GM21619 (cell line): ENCODE data around the gene LTBR.
A peak's percentile ranks its signal among the peaks of the same experiment; 100 is the strongest.

ENCODE experiments used
- ATAC-seq: cut with Tn5 transposase; IDR thresholded peaks from one replicate; pipeline ENCODE4 v1.9.1; 2021; ENCODE audit not compliant: unreplicated experiment

The LTBR gene

DNA sequence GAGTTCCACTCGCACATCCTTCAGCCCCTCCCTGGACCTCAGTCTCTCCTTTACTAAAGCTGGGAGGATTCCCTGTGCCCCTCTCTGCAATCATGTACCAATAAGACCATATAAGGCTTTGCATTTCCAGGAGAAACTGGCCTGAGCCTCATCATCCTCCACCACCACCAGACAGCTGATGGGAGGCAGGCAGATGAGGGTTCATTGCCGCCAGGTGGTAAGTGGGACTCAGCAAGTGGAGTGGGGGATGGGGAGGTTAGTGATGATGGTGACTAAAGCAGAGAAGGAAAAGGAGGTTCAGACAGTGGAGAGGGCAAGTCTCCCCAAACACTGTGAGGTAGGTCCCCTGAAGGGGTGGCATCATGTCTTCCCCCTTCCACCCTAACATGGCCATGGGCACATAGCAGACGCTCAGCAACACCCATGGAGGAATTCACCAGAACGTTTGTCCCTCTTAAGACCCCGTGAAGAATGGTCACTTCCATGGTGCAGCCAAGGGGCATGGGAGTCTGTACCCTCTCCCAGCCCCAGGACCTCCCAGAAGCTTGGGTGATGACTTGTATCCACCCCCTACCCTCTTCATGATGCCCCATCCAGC, 37.6 kb upstream of the LTBR start:
- ATAC-seq: no peak

DNA sequence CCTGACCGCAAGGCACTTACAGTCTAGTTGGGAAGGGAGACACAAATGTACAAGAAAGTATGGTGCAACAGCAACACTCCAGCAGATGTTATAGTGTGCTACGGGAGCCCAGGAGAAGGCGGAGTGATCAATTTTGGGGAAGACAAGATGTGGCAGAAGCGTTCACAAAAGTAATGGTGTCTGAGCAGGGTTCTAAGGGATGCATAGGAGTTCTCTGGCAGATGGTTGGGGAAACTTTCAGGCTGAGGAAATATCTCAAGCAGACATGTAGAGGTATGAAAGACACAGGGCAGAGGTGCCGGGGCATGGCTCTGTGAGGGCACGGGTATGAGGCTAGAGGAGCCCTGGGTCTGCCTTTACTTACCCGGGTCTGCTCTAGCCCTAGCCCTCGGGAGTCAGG, 37.0 kb upstream of the LTBR start:
- ATAC-seq: no peak

DNA sequence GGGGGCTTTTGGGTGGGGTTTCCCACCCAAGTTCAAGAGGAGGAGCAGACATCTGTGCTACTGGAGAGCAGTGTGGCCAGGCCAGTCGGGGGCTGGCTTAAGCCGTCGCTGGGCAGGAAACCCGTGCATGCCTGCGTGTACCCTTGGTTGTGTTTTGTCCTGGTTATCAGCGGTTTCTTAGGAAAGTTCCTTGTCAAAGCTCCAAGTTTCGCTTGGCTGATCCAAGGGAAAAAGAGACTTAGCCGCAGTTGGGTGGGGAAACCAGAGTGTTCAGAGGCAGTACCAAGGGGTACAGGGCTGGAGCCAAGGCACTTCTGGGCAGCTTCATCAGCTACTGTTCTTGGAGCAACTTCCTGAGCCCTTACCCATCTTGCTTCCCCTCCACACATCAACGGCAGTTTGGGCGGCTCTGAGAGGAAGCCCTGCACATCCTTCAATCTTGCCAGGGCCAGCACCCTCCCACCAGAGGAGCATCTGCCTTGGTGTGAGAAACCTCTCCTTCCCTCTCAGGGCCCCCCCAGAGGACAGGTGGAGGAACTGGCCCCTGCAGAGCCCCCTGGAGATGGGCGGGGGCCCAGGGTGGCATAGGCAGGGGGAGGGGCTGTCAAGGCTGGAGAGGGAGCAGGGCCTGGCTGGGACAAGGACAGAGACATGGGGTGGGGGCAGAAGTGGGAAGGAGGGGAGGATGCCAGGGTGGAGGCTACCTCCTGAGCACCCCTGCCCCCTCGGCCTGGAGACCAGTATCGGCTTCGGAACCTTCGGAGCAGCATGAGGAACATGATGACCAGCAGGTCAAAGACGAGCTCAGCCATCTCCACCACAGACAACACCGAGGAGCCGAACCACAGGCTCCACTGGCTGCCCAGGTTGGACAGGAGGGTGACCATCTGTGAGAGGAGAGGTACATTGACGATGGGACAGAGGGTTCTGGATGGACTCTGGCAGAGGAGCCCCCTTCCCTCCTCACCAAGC, 36.3 kb upstream of the LTBR start:
- no peak for ATAC-seq

DNA sequence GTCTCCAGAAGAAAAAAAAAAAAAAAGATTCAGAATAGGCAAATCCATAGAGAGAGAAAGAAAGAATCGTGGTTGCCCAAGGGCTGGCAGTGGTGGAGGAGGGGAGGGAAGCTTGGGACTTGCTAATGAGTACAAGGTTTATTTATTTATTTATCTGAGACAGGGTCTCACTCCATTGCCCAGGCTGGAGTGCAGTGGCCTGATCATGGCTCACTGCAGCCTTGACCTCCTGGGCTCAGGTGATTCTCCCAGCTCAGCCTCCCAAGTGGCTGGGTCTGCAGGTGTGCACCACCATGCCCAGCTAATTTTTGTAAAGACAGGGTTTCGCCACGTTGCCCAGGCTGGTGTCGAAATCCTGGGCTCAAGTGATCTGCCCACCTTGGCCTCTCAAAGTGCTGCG, 32.3 kb upstream of the LTBR start:
- ATAC-seq: no peak

DNA sequence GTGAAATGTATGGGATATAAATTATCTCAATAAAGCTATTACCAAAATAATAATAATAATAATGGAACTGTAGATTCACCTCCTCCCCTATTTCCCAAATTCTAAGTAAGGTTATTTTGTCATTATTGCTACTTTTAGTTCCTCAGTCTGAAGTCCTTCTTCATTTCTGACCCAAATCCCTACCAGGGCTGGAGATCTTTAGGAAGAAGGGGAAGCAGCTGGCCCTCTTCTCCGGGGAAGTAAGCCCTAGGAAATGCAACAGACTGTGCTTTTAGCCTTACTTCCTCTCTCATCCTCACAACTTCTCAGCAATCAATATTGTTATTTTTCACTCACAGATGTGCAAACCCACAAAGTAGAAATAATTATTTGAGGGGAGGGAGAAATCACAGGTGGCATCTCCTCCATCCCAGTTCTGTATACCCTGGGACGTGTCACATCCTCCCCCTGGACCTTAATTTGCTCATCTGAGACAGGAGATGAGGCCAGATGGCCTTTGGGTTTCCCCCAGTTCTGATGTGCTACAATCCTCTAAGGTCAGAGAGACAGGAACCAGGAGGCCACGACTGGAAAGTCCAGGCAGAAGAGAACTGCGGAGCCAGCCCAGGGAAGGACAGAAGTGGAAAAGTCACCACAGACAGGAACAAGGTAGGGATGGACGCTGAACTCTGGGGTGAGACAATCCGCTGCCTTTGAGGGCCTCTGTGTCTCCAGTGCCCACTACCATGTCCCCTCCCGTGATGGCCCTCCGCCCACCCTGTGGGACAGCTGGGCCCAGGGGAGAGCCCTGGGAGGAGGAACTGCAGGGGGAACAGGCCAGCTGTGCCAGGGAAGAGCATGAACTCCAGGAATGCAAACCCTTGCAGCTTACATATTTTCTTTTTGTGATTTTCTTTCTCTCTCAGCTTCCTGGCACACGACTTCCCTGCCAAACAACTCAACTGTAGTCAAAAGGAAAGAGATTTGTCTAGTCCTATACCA, 31.5 kb upstream of the LTBR start:
- ATAC-seq: no peak

DNA sequence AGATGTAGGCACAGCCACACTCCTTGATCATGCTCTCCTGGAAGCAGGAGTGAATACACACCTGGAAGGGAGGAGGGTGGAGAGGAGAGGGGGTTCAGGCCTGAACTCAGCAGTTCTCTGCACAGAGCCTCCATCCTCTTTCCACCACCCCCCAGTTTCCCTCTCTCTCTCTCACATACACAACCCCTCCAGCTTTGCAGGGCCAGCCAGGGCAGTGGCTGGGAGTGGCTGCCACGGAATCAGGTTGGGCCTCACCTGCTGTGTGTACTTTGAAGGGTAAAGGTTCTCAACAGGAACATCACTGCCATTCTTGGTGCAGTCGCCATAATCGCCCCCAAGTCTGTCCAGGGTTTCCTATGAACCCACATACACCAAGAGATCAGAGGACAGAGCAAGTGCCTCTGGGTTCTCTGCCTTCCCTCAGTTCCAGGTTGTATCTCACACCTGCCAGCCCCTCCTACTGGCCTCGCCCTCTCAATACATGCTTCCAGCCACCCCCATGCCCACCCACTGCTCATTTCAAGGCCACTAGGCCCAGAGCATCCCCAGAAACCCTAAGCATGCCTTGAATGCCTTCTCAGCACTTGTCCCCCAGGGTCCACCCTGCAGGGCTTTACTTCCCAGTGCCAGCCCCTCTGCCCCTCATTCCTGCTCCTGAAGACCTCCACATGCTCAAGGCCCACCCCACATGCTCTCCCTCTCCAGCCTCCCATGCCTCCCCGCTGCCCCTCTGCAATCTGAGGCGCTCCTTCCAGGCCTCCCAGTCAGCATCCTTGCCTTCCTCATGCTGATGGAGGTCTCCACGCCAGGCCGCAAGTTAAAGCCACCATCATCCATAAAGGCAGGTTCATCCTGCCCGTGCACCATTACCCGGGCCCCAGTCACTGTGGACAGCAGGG, 29.2 kb upstream of the LTBR start:
- ATAC-seq: no peak

DNA sequence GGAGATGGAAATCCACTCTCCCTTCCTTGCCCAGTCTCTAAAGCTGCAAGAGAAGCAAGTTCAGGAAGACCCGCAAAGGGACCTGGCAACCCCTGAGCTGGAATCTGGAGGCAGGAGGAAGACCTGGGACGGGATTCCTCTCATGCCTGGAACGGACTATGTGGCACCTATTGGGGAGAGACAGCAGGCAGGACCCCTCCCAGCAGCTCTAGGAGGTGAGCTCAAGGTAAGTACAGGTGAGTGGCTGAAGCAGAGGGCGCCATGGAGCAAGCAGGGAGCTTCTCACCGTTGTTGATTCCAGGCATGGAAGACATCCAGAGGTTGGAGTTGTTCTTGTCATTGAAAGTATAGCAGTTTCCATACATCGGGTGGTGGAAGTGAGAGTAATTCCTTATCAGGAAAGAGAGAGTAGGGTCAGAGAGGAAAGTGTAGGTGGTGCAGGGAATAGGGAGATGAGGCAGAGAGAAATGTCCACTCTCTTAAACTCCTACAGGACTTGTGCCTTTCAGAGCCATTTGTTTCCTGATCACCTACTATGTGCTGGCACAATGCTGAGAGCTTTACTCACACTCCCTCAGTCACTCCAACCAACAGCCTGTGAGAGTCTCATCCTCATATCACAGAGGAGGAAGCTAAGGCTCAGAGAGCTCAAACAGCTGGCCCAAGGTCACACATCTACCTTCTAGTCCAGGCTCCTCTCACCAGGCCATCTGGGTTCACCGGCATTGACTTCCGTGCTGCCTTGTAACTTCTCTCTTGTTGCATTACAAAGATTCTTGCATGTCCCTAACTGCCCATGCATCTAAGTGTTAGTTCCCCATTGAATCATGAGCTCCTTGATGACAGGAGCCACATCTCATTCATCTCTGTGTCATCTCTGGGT, 28.2 kb upstream of the LTBR start:
- no peak for ATAC-seq

DNA sequence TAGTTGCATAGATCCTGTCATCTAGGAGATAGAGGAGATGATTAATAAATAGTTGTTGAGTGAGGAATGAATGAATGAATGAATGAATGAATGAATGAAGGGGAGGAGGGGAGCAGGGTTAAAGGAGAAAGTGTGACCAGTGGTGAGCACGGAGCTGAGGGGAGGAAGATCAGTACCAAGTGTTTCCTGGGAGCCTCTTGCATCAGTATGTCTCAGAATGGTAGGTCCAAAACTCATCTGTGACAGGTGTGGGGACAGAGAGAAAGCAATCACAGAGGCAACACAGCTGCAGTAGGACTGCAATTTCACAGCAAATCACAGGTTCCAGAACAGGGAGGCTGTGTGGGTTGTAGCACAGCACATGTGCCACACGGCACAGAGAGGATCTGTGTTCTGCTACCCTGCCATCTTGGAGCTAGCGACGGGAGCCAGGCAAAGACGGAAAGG, 27.6 kb upstream of the LTBR start:
- ATAC-seq: no peak

DNA sequence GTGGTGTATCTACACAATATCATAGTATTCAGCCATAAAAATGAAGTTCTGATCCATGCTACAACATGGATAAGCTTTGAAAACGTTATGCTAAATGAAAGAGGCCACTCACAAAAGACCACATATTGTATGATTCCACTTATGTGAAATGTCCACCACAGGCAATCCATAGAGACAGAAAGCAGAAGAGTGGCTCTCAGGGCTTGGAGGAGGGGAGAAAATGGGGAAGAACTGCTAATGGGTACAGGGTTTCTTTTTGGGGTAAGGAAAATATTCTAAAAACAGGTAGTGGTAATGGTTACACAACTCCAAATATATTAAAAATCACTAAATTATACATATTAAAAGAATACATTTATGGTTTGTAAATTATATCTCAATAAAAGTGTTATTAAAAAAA, 25.1 kb upstream of the LTBR start:
- ATAC-seq: no peak

DNA sequence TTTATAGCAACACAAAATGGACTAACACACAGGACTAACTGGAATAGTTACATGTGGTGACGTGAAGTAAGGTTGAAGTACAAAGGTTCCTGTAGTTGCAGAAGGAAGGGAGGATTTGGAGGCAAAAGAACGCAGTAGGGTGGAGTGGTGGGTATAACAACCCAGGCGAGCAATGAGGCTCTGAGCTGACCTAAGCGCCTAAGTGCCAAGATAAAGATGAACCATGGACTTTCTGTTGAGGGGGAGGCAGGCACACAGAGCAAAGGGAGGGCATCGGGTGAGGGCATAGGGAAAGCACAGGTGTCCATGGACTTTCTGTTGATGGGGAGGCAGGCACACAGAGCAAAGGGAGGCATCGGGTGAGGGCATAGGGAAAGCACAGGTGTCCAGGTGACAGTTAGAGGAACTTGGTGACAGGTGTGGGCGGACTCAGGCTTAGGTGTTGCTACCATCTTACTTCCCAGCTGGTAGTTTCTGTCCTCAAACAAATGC, 23.8 kb upstream of the LTBR start:
- no peak for ATAC-seq

DNA sequence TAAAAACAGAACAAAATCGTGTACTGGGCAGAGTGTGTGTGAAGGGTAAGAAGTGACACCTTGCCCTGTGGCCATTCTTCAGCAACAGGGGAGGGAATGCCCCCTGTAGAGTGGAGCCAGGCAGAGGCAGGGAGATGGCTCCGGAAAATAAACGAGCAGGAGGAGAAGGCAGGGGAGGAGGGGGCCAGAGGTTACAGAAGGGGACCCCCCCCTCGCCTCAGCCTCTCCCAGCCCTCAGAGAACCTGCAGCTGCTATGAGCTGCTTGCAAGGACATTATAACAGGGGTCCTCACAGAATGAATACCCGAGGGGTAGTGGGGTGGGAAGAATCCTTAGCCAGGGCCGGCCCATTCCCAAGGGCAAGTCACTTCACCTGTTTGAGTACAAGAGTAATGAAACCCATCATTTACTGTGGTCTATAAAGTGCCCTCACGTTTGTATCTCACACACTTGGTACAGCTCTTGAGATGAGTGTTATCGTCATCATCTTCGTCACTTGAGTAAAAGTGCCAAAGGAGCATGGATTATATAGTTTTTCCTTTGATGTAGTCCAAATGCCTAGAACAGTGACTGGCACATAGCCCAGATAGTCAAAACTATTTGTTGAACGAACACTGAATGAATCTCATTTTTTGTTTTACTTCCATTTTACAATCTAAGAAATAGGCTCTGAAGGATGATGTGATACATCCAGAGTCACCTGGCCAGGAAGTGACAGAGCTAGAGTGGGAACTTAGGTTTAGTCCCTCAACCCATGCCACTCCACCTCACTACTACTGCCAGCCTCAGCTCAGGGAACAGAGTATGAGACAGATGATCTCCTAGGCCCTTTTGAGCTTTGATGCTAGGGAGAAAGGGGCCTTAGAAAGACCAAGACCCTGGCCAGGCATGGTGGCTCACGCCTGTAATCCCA, 23.1 kb upstream of the LTBR start:
- ATAC-seq: no peak

DNA sequence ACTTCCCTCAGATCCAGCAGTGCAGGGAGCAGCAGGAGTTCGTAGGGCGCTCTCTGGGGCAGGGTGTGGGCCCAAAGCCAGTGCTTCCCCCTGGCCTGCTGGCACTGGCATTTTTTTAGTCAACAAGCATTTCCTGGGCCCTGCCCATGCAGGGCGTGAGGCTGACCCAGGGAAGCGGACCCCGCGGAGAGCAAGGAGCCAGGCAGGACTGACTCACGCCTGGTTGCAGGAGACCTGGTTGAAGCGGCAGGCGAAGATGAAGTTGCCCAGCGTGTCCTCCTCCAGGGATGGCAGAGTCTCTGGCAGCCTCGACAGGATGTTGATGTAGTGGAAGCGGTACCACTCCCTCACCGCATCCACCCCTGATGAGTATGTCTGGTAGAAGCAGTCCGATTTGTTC, 22.1 kb upstream of the LTBR start:
- no peak for ATAC-seq

DNA sequence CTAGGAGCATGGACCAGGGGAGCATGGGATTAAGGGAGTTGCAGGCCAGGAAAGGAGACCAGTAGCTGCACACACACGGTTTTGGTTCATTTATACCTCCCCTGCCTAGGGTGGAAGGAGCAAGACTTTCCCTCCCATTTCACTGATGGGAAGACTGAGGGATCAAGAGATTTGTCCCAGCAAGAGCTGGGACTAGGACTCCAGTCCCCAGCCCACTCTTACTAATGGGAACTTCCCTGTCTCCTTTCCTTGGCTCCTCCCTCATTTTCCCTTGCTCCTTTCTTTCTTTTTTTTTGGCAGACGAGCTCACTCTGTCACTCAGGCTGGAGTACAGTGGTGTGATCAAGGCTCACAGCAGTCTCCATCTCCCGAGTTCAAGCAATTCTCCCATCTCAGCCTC, 21.6 kb upstream of the LTBR start:
- ATAC-seq: no peak

DNA sequence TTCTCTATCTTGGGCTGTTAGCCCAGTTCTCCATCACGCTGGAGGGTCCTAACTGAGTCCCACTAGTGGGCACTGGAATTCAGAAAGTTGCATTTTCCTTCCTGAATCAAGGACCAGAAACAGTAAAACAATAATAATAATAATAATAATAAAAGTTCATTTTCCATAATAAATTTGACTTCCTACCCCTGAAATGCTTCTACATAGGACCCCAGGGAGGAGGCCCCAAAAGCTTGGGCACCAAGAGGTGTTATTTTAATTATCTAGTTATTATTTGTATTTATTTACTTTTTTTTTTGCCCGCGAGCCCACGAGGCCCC, 21.0 kb upstream of the LTBR start:
- no peak for ATAC-seq

DNA sequence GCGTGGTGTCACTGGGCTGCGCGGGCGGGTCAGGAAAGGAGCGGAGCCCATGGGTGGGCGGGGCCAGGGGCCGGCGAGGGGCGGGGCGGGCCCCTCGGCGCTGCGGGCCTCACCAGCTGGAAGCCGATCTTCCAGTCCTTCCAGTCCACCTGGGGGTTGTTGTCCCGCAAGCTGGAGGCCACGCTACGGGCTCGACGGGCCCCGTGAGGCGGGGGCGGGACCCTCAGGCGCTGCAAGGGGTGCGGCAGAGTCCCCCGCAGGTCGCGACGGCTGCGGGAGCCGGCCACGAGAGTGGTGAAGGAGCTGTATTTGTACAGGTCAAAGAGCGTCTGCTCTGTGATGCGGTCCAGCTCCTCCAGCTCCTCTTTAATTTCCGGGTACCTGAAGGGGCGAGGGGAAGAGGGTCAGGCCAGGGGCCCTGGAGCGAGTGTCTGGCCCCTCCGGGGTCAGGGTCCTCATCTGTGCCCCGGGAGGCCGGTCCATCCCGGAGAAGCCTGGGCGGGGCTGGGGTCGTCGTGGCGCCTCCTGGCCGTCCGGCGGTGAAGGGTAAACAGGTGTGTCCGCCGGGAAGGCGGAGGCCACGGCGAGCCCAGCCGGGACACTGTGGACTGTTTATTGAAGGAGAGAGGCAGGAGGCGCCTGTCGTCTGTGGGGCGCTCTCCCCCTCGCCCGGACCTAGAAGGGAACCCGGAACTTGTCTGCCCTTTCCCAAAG, 20.5 kb upstream of the LTBR start:
- no peak for ATAC-seq

DNA sequence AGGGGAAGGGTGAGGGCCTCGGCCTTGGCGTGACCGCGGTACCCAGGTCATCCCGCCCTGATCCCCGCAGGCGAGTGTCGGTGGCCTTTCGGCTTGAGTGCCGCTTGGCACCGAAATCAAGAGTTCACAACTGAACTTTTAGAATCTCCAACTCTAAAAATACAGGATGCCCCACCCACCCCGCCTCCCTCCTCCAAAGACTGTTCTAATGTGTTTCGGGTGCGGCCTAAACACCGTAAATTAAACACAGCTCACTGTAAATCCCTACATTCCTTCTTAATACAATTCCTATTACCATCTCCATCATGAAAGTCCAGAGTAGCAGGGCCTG, 20.0 kb upstream of the LTBR start:
- ATAC-seq: no peak

DNA sequence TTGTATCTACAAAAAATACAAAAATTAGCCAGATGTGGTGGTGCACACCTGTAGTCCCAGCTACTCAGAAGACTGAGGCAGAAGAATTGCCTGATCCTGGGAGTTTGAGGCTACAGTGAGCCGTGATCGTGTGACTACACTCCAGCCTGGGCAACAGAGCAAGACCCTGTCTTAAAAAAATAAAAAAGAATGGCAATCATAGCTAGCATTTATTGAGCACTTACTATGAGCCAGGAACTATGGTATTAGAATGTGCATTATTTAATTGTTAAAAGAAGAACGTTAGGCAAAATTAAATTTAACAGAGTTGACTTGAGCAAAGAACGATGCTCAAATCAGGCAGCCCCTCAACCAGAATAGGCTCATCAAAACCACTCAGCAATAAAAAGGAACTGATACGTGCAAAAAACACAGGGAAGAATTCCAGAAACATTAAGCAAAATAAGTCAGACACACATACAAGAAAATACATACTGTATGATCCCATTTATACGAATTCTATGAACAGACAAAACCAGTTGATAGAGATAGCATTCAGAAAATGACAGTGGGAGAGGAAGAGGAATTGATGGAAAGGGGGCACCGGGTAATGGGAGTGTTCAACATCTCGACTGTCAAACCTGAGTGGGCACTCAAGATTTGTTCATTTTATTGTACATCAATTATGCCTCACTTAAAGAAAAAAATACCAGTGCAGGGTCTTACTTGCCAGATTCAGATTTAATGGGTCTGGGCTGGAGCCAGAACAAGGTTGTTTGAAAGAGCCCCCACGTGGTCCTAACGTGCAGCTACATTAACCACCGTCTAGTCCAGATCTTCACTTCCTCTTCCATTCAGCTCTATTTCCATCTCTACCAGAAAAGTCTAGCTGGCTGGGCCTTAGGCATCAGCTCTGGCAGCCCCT, 16.6 kb upstream of the LTBR start:
- peak; percentile 58 for ATAC-seq
